Right cardiac atrium (tissue), 5 donors: ENCODE results near the gene VPS9D1. TPM values are rescaled to one million over a fixed set of nuclear protein-coding genes. Genes with fewer than 3 reads are reported as not detected.

Experiments
- polyA plus RNA-seq: library from polyadenylated mRNA; stranded (reverse); fragments of 200-250 nt; gene quantifications from one replicate; pipeline ENCODE4 v1.2.3, GENCODE V29; 2013
- total RNA-seq, 4 donors: library from RNA; stranded (reverse); fragmentation: NEBNext Ultra II Directional; extraction: Animal tissue kit (Norgen Biotek cat#: 25700); gene quantifications; one replicate each; pipeline ENCODE4 v1.2.1, GENCODE V29; 2021
- donor health status: healthy with polysubstance abuse.
- donor health status: DM: no; HTN: yes; CAD: no.
- donor health status: DM: no; HTN: no; CAD: no.
- donor health status: DM: no; HTN: yes; CAD: no; lungs with severe emphysema.
- donor health status: DM: yes; HTN: yes; CAD: no.

Gene VPS9D1
- total and polyA plus RNA-seq, 5 donors = 10.6 to 18.4 (median 15.5) TPM

Other genes with a start within 250 kb of the VPS9D1 start
- gene ANKRD11, start 230.3 kb downstream of the VPS9D1 start, total RNA-seq = 10 to 100 TPM; 92.6 to 98.9 (median 96.9) TPM
- 75.3 TPM for gene ANKRD11, start 230.3 kb downstream of the VPS9D1 start, polyA plus RNA-seq
- 100 to 1,000 TPM in 1 of 4 donors, 10 to 100 TPM in 3; 81.9 to 101 (median 88.6) TPM for gene SPG7, start 212.5 kb downstream of the VPS9D1 start, total RNA-seq
- gene SPG7, start 212.5 kb downstream of the VPS9D1 start, polyA plus RNA-seq = 96.7 TPM
- gene RPL13, start 160.2 kb downstream of the VPS9D1 start, total RNA-seq = 1,000 to 10,000 TPM; 1,148 to 1,505 (median 1,262) TPM
- 3,185 TPM for gene RPL13, start 160.2 kb downstream of the VPS9D1 start, polyA plus RNA-seq
- gene CPNE7, start 145.1 kb downstream of the VPS9D1 start, total RNA-seq = not detected
- not detected for gene CPNE7, start 145.1 kb downstream of the VPS9D1 start, polyA plus RNA-seq
- gene DPEP1, start 107.3 kb downstream of the VPS9D1 start, total RNA-seq = under 1 TPM in 2 of 4 donors, not detected in 2; 0.31 to 0.53 TPM
- 0.18 TPM for gene DPEP1, start 107.3 kb downstream of the VPS9D1 start, polyA plus RNA-seq
- gene CHMP1A, start 63.2 kb downstream of the VPS9D1 start, total RNA-seq = 10 to 100 TPM; 36.2 to 48.8 (median 38.7) TPM
- 35.1 TPM for gene CHMP1A, start 63.2 kb downstream of the VPS9D1 start, polyA plus RNA-seq
- 1 to 10 TPM; 1.4 to 5.3 (median 3.3) TPM for gene SPATA33, start 63.1 kb downstream of the VPS9D1 start, total RNA-seq
- 2.4 TPM for gene SPATA33, start 63.1 kb downstream of the VPS9D1 start, polyA plus RNA-seq
- gene CDK10, start 34.2 kb downstream of the VPS9D1 start, total RNA-seq = 10 to 100 TPM; 21.4 to 29.7 (median 26.9) TPM
- 25.7 TPM for gene CDK10, start 34.2 kb downstream of the VPS9D1 start, polyA plus RNA-seq
- 1 to 10 TPM; 2.3 to 5.2 (median 3.6) TPM for gene SPATA2L, start 19.2 kb downstream of the VPS9D1 start, total RNA-seq
- gene SPATA2L, start 19.2 kb downstream of the VPS9D1 start, polyA plus RNA-seq = 3.1 TPM
- 10 to 100 TPM; 12.4 to 16.2 (median 14.9) TPM for gene ZNF276, start 639 bp upstream of the VPS9D1 start, total RNA-seq
- 12.1 TPM for gene ZNF276, start 639 bp upstream of the VPS9D1 start, polyA plus RNA-seq
- gene FANCA, start 95.7 kb upstream of the VPS9D1 start, total RNA-seq = 1 to 10 TPM; 1.8 to 4.4 (median 2.6) TPM
- 2.4 TPM for gene FANCA, start 95.7 kb upstream of the VPS9D1 start, polyA plus RNA-seq
- gene SPIRE2, start 107.6 kb upstream of the VPS9D1 start, total RNA-seq = 1 to 10 TPM; 1.7 to 3.1 (median 2.6) TPM
- gene SPIRE2, start 107.6 kb upstream of the VPS9D1 start, polyA plus RNA-seq = 1.4 TPM
- 100 to 1,000 TPM in 3 of 4 donors, 10 to 100 TPM in 1; 97.2 to 137 (median 103) TPM for gene TCF25, start 152.7 kb upstream of the VPS9D1 start, total RNA-seq
- 73.5 TPM for gene TCF25, start 152.7 kb upstream of the VPS9D1 start, polyA plus RNA-seq
- 1 to 10 TPM; 1.3 to 2.6 (median 1.7) TPM for gene MC1R, start 198.0 kb upstream of the VPS9D1 start, total RNA-seq
- 1.5 TPM for gene MC1R, start 198.0 kb upstream of the VPS9D1 start, polyA plus RNA-seq
- 1 to 10 TPM; 1.1 to 6.6 (median 1.9) TPM for gene TUBB3, start 202.4 kb upstream of the VPS9D1 start, total RNA-seq
- gene TUBB3, start 202.4 kb upstream of the VPS9D1 start, polyA plus RNA-seq = 2.1 TPM
- 10 to 100 TPM; 41.4 to 60.0 (median 47.4) TPM for gene DEF8, start 227.9 kb upstream of the VPS9D1 start, total RNA-seq
- 65.4 TPM for gene DEF8, start 227.9 kb upstream of the VPS9D1 start, polyA plus RNA-seq